GM19239 (cell line): ENCODE data around the gene STRC.
"Not testable (repeated sequence)": the region's sequence is repeated elsewhere in the genome, so short reads cannot be mapped to it uniquely, and the experiment has no call there.

Experiments used
- DNase-seq: peaks from one replicate; pipeline ENCODE4 v3.0.0; 2011; ENCODE audit warnings: low spot score; ENCODE audit not compliant: insufficient read length
- FAIRE-seq: peaks from 2 replicates; lab custom pipeline; 2011; peaks lifted over from hg19 to GRCh38; lab: Jason Lieb, UNC

STRC gene

DNA sequence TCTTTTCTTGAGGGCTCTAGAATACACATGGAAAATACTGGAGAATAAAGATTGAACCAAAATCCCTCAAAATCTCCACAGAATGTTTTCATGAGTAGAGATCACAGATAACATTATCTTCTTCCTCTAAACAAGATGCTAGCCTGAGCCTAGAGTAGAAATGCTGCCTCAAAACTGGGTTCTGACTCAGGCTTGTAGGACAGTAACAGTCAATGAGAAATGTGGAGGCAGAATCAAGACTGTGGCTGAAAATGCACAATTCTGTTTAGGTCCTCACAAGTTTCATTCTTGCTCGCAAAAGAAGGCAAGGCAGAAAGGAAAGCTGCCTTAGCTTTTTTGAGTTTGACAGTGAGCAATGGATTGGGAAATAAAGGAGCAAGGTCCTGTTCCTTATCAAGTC is 44.0 kb downstream of the STRC start:
- FAIRE-seq, DNase-seq: not testable (repeated sequence)

DNA sequence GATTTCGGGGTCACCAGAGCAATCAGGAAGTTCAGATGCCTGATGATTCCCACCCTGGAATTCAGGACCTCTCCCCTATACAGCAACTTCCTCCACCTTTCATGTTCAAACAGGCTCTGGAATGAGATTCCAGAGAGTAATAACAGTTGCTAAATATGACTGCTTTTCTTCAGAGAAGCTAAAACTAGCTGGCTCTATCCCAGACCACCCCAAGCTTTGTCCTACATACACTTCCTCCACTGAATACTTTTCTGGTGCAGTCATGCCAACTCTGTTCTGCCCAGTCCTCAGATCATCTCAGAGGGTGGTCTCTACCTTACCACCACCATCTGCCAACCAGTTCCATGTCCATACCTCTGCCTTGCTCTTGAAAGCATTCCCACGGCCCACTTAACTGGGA is 52.0 kb downstream of the STRC start:
- DNase-seq, FAIRE-seq: not testable (repeated sequence)

DNA sequence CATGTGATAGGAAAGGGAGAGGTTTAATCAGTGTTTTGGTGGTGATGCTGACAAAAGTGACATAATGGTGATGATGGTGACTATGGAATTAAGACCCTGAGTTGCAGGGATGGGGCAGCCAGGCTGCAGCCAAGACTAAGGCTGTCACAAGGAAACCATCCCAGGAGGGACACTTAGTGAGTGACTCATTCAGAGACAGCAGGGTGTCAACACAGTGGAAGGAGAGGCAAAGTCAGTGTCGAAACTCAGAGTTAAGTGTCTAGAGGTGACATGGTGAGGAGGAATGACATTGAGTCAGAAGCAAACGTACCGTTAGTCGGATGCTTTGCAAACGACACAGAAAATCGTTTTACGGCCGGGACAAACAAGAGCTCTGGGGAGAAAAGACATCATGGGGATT is 54.8 kb downstream of the STRC start:
- DNase-seq, FAIRE-seq: not testable (repeated sequence)

DNA sequence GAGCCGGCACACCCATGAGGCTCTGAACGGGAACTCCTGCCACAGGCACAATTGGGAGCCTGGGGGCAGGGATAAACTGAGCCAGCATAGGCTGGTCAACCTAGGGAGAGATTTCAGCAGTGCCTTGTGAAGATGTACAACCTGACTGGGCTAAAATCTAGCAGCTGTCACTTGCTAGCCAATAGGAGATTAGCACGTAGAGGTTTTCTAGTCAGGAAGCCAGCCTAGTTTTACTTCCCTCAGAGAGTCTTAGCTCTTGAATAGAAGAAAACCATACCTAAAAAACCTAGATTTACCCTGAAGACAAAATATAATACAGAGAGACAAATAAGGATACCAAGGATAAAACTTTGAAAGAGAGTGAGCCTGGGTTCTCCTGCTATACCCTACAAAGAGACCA is 55.8 kb downstream of the STRC start:
- not testable (repeated sequence) for DNase-seq, FAIRE-seq

DNA sequence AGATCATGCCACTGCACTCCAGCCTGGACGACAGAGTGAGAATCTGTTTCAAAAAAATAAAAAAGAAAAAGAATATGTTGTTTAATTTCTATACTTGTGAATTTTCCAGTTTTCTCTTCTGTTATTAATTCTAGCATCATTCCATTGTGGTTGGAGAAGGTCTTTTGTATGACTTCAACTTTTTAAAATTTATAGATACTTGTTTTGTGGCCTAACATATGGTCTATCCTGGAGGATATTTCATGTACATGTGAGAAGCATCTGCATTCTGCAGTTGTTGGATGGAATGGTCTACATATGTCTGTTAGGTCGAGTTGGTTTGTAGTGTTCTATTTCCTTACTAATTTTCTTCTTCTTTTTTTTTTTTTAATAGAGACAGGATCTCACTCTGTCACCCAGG is 65.6 kb downstream of the STRC start:
- no peak for FAIRE-seq
- DNase-seq: no peak

DNA sequence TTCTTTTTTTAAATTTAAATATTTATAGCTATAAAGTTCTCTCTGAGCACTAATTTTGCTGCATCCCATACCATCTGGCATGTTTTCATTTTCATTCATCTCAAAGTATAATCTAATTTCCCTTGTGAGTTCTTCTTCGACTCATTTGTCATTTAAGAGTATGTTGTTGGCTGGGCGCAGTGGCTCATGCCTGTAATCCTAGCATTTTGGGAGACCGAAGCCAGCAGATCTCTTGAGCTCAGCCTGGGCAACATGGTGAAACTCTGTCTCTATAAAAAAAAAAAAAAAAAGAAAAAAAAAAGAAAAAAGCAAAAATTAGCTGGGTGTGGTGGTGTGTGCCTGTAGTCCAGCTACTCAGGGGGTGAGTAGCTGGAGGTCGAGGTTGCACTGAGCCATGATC is 66.3 kb downstream of the STRC start:
- DNase-seq: no peak
- no peak for FAIRE-seq

DNA sequence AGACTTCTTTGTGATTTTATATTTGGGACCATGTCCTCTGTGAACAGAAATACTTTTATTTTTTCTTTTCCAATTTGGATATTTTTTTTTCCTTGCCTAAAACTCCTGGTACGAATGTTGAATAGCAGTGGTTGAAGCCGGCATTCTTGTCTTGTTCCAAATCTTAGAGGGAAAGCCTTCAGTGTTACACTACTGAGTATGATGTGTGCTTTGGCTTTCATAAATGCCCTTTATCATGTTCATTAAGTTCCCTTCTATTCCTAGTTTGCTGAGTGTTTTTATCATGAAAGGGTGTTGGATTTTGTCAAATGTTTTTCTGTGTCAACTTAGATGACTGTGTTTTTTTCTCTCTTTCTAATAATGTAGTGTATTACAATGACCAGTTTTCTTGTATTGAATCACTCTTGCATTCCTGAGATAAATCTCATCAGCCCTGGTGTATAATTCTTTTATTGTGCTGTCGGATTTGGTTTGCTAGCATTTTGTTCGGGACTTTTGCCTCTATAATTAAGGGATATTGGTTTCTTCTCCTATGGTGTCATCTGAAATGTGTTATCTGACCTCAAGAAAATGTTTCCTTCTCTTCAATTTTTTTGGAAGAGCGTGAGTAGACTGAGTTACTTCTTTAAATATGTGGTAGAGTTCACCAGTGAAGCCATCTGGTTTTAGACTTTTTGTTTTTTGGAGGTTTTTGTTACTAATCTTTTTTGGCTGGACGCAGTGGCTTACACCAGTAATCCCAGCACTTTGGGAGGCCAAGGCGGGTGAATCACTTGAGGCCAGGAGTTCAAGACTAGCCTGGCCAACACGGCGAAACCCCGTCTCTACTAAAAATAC is 67.9 kb downstream of the STRC start:
- DNase-seq: no peak

More for the DNA sequence above, 67.9 kb downstream of the STRC start:
- no peak for FAIRE-seq
